A204.1 (cell line): ENCODE data around the gene MPG.
"Not testable (repeated sequence)": the region's sequence is repeated elsewhere in the genome, so short reads cannot be mapped to it uniquely, and the experiment has no call there.

Source experiments
- FAIRE-seq: peaks from 2 replicates; lab custom pipeline; 2012; peaks lifted over from hg19 to GRCh38; lab: Jason Lieb, UNC

Gene MPG

DNA sequence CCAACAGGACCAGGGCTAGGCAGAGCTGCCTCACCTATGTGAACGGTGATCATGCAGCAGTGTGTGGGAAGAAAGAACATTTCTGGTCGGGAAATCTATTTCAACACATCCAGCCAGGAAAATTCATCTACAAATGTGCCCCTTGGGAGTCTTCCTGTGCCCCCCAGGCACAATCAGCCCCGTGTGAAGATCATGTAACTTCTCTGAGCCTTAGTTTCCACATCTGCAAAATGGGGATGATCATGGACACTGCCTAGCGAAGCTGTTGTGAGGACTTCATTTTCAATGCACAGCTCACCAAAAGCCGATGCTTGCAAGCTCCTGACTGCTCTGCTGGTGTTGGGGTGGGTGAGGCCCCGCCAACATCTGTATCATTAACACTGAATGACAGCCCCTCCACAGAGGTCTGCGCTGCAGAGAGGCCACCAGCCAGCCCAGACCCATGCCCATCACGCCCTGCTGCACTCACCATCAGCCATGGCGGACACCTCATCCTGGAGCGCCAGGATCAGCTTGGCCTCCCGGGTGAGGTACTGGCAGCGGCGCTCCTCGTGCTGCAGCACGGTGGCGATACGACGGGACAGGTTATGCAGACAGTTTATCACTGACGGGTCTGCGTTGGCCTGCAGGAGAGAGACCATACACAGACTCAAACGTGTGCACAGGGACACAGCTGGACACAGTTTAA, 34.3 kb downstream of the MPG start:
- FAIRE-seq, result no peak

DNA sequence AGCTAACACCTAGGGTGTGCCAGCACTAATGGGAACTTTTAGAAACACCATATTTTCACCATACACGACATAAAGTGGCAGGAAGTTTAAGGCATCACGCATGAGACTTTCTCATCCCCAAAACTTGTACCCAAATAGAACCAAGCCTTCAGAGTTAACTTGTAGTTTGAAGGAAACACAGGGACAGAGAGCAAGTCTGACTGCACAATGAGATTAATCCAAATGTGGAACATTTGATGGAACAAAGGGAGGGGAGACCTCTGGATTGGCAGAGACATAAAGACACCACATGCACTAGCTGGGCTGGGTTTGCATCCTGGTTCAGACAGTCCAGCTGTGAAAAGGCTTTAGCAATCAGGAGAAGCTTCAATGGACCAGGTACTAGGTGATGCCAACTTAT, 36.3 kb downstream of the MPG start:
- FAIRE-seq, result no peak

DNA sequence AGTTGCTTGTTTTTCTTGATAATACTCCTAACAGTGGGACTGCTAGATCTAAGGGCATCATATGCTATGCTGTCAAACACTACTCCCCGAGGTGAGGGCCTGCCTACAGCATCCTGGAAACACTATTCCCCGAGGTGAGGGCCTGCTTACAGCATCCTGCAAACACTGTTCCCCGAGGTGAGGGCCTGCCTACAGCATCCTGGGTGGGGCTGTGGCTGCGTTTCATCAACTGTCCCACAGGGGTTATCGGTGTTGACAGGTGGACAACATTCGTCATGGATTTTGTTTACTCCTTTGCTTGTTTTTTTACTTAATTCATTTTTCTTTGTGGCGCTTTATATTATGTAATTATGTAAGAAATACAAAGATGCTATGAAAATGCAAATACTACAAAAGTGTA, 38.0 kb downstream of the MPG start:
- no peak for FAIRE-seq

DNA sequence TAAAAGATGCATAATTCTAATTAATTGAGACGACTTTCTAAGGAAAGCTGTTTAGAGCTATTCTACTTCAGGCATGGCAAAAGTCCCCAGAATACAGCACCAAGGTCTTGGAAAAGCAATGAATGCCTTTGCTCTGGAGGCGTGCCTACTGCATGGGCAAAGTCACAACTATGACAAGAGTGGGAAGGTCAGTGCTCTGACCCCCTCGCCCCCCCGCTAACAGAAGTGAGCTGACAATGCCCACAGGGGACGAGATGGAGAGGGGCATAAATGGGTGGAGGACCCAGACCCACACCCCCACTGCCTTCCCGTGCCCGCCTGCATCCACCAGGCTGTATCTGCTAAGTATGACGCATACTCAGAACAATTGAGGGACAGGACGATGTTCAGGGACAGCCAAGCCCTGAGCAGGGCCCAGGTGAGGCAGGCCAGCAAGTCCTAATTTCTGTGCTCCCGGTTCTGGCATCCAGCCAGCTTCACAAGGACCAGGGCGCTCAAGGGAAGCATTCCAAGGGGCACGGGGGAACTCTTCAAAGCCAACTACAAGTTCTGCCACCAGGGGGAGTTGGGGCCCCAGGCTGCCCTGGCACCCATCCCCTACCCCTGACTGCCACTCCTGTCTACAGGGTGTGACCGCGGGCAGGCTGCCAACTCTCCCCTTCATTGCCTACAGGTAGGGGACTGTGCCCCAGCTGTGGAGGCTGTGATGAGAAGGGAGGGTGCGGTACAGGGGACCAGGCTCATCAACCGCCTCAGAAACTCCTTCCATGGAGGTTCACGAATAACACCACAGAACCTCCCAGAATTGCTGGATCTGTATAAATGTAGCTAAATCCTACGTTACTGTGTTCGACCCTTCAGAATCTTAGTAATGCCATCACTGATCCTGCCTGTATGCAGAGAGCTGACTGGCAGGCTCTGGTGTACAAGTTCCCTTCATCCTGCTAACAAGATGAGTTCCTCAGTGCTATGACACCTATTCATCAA, 39.6 kb downstream of the MPG start:
- FAIRE-seq, result no peak

DNA sequence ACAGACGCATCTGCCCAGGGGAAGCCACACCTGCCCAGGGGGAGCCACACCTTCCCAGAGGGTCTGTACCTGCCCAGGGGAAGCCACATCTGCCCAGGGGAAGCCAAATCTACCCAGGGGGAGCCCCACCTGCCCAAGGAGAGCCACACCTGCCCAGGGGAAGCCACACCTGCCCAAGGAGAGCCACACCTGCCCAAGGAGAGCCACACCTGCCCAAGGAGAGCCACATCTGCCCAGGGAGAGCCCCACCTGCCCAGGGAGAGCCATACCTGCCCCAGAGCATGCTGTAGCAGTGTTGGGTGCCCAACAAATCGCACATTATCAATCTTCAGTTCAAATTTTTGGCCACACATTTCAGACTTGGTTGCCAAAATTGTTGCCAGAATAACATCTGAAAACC, 40.8 kb downstream of the MPG start:
- FAIRE-seq, result no peak

DNA sequence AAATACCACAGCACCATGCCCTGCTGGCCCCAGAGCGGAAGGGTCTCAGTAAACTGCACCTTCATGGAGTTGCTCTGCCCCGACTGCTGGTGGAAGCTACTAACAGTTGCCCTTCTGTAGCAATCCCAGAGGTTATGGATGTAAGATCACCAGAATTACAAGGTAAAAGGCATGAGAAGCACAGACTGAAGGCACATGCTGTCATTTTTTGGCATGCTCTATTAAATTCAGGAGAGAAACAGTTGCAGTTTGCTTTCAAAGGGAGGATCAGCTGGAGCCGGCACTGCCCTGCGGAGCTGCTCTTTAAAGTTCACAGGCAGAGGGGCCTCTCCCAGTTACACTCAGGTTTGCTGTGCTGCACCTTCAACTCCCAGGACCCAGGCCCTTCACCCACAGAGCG, 41.3 kb downstream of the MPG start:
- no peak for FAIRE-seq

DNA sequence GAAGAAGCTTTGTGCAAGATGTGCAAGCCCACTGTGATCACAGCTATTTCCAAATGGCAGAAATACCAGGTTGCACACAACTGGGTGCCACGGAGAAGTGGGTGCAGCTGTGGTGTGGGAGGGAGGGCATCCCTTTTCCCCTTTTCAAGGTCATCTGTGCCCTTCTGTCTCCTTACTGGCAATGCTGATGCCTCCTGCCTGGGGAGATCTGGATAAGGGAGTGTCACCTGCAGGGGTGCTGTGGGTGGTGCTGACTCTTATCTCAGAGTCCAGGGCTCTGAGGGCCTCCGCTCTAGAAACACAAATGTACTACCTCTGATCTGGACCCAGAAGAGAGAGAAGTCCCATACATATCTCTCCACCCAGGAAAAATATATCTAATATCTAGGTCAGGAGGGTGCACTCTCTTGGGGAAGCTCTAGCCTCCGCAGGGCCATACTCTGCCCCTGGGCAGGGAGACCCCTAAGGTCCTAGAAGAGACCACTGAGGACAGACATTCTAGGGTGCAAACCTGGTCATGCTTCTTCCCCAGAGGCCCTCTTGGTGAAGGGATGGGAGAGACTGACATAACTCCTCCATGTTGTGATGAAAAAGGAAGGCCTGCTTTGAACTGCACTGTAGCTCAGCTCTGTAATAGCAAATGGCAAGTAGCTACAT, 41.9 kb downstream of the MPG start:
- no peak for FAIRE-seq

DNA sequence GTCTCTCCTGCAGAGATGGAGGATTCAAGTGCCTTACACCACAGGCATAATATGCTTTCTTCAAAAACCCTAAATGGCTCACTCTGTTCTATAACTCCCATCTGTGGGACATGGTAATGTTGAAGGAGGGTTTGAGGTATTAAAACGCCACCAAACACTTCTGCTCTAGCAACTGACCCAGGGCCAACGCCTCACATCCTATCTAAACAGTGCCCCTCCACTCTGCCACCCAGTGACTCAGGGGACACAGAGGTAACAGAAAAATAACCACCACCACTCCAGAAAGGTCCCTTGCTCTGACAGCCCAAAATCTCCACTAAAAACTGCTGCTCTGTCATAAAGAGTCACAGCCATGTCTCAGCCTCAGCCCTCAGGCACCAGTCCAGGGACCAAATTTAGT, 42.7 kb downstream of the MPG start:
- FAIRE-seq, result no peak

DNA sequence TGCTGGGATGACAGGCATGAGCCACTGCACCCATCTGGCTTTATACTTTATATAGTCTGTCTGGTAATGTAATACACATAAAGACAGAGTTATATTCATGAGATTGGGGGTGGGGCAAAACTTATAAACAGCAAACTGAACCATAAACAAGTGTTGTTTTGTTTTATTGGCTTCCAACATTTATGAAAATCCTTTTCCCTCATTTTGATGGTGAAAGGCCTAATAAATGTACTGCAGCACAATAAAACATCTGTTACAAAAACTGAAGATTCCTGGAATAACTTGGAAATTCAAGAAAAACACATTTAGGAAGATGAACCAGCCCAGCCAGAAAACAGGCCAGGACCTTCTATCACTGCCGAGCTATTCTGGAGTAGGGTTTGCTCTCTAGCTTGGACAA, 44.3 kb downstream of the MPG start:
- no peak for FAIRE-seq

DNA sequence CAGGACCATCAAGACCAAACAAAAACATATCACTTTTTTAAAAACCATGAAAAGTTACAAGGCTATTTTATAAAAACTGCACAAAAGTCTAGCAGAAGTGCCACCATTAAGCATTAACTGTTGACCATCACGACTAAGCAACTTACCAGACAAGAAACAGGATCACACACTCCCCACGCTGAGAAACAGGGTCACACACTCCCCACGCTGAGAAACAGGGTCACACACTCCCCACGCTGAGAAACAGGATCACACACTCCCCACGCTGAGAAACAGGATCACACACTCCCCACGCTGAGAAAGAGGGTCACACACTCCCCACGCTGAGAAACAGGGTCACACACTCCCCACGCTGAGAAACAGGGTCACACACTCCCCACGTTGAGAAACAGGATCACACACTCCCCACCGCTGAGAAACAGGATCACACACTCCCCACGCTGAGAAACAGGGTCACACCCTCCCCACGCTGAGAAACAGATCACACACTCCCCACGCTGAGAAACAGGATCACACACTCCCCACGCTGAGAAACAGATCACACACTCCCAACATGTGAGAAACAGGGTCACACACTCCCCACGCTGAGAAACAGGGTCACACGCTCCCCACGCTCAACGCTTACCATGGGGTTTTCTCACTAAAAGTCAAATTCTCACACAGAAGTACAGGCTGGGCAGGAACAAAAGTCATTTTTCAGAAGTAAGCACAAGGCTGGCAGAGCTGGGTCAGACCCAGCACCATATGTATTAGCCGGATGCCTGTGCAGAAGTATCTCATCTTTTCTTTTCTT, 45.7 kb downstream of the MPG start:
- not testable (repeated sequence) for FAIRE-seq

DNA sequence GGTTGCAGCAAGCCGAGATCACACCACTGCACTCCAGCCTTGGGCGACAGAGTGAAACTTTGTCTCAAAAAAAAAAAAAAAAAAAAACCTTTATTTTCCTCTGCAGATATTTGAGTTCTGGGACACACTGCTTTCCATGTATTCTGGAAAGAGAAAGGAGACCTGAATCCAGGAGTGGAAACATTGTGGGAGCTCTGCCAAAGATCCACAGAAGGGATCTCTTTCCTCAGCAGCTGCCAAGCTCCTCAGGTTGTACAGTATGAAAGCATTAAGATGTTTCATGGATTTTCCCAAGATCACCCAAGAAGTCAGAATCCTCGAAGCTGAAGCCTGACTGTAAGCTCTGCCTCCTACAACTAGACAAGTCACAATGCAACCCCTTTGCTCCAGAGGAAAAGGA, 47.0 kb downstream of the MPG start:
- FAIRE-seq, result no peak

DNA sequence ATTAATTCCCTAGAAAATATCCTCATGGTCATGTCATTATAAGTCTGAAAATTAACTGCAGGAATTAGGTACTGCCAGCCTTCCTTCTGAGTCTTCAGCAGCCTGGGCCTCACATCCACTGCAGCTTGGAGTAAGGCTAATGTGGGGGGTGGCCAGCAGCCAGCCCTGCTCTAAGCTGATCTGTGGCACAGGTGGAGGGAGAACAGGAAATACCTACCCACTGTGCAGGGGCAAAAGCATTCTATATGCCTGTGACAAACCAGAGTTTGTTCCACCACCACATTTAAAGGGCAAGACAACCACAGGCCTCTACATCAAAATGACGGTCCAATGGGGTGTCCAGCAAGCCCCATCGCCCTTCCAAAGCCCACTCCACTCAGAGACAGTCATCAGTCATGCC, 51.0 kb downstream of the MPG start:
- no peak for FAIRE-seq

DNA sequence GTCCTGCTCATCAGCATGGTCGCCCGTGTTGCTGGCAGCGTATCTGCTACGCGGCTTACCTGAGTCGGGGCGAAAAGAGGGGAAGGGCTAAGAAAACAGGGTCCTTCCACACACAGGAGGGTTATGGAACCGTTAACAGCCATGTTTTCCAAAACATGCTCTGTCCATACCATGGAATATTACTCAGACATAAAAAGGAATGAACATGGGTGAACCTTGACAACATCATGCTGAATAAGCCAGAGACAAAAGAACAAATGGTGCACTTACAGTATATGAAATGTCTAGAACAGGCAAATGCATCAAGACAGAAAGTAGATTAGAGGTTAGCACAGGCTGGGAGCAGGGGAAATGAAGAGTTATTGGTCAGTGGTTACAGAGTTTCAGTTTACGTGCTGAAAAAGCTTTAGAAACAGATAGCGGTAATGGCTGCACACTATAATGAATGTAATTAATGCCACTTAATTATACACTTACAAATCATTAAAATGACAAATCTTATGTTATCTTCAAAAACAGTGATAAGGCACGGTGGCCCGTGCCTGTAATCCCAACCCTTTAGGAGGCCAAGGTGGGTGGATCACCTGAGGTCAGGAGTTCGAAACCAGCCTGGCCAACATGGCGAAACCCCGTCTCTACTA, 52.6 kb downstream of the MPG start:
- no peak for FAIRE-seq

DNA sequence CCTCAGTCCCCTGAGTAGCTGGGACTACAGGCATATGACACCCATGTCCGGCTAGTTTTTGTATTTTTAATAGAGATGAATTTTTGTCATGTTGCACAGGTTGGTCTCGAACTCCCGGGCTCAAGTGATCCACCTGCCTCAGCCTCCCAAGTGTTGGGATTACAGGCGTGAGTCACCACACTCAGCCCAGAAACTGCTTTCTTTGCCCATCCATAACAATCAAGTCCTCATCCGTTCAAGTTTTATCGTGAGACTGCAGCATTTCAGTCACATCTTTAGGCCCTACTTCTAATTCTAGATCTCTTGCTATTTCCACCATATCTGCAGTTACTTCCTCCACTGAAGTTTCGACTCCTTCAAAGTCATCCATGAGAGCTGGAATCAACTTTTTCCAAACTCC, 54.1 kb downstream of the MPG start:
- FAIRE-seq, result no peak

DNA sequence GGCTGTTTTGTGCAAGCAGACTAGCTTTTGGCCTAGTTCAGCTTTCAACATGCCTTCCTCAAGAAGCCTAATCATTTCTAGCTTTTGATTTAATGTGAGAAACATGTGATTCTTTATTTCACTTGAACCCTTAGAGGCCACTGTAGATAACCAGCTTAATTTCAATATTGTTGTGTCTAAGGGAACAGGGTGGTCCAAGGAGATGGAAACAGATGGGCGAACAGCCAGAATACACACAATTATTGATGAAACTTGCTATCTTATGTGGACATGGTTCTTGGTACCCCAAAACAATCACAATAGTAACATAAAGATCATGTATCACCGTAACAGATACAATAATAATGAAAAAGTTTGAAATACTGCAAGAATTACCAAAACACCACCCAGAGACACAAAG, 55.7 kb downstream of the MPG start:
- no peak for FAIRE-seq
